Esophagus (tissue), 2 donors: Measurements from ENCODE around the gene NTHL1. TPM values are rescaled to one million over a fixed set of nuclear protein-coding genes. Genes with fewer than 3 reads are reported as not detected.

Experiments used
- H3K27ac ChIP-seq, 2 donors: one replicate each; pipeline ENCODE4 v1.5.1; 2013; ENCODE audit warnings: low read depth in 2 of 2, mild to moderate bottlenecking in 2 of 2, inconsistent platforms in 1 of 2, low read length in 1 of 2, moderate library complexity in 1 of 2
- H3K27me3 ChIP-seq, 2 donors: one replicate each; pipeline ENCODE4 v1.6.1; 2013; ENCODE audit warnings: low read length in 2 of 2, control low read depth in 1 of 2, mild to moderate bottlenecking in 1 of 2; ENCODE audit not compliant: insufficient read depth in 2 of 2, control insufficient read depth in 1 of 2
- H3K36me3 ChIP-seq, 2 donors: one replicate each; pipeline ENCODE4 v1.6.1; 2013; ENCODE audit warnings: low read length in 1 of 2; ENCODE audit not compliant: control insufficient read depth in 2 of 2, insufficient read depth in 2 of 2
- H3K4me1 ChIP-seq, 2 donors: one replicate each; pipeline ENCODE4 v1.6.1; 2013; ENCODE audit warnings: low read length in 1 of 2; ENCODE audit not compliant: control insufficient read depth in 2 of 2, insufficient read depth in 2 of 2
- H3K4me3 ChIP-seq, 2 donors: one replicate each; pipeline ENCODE4 v1.5.1; 2013; ENCODE audit warnings: low read length in 2 of 2, mild to moderate bottlenecking in 2 of 2, low read depth in 1 of 2, moderate library complexity in 1 of 2
- H3K9me3 ChIP-seq, 2 donors: one replicate each; pipeline ENCODE4 v1.6.1; 2013; ENCODE audit warnings: mild to moderate bottlenecking in 2 of 2, low read depth in 1 of 2, low read length in 1 of 2, moderate library complexity in 1 of 2; ENCODE audit not compliant: control insufficient read depth in 2 of 2, insufficient read depth in 1 of 2
- WGBS, 2 donors: extraction: QIAGEN DNeasy Blood & Tissue Kit; methylation state at CpG; one replicate each; pipeline ENCODE4 v1.1.7; 2013; 5-methylcytosine and 5-hydroxymethylcytosine counted together
- polyA plus RNA-seq, 2 donors: library from polyadenylated mRNA; stranded (reverse); fragments of 200-250 nt; gene quantifications; one replicate each; pipeline ENCODE4 v1.2.3, GENCODE V29; 2013
- donor health status: healthy with polysubstance abuse.
- donor health status: Bipolar disorder and iron deficiency.

NTHL1 gene
- polyA plus RNA-seq, 2 donors, result 15.1 to 16.2 TPM

DNA sequence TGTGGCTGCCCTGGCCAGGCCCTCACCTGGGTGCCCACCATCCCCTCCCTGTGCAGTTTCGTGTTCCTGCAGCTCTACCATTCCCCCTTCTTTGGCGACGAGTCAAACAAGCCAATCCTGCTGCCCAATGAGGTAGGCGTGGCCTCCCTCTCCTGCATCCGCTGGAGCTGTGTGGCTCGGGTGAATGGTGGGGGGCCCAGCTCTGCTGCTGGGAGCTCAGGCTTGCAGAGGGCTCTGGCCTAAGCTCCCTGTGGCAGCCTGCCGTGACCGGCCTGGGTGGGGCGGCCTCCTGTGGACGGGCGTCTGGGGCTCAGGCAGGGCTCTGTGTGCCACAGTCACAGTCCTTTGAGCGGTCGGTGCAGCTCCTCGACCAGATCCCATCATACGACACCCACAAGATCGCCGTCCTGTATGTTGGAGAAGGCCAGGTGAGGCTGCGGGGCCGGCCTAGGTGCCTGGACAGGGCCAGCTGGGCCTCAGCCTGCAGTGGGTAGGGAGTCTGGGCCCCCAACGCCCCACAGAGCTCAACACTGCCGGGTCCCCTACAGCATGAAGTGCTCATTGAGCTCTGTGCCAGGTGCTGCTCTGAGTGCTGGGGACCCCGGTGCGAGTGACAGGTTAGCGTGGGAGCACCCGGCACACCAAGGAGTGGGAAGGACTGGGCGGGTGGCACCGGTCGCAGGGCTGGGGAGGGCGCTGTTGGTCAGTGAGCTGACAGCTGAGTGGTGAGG, 37.4 kb upstream of the NTHL1 start:
- peaks cover 2 to 36% of the 10 kb centered on the region in 2 donors for H3K4me1 ChIP-seq
- no peaks in the 10 kb centered on the region for H3K9me3 ChIP-seq
- 88 to 89% methylated on average over 26 to 29 of the region's 29 CpGs for WGBS, 2 donors
- no peaks in the 10 kb centered on the region for H3K27me3 ChIP-seq
- peaks cover 3 to 77% of the 10 kb centered on the region in 2 donors for H3K36me3 ChIP-seq
- H3K4me3 ChIP-seq, result no peak overlapping the region
- H3K27ac ChIP-seq, result no peak overlapping the region

DNA sequence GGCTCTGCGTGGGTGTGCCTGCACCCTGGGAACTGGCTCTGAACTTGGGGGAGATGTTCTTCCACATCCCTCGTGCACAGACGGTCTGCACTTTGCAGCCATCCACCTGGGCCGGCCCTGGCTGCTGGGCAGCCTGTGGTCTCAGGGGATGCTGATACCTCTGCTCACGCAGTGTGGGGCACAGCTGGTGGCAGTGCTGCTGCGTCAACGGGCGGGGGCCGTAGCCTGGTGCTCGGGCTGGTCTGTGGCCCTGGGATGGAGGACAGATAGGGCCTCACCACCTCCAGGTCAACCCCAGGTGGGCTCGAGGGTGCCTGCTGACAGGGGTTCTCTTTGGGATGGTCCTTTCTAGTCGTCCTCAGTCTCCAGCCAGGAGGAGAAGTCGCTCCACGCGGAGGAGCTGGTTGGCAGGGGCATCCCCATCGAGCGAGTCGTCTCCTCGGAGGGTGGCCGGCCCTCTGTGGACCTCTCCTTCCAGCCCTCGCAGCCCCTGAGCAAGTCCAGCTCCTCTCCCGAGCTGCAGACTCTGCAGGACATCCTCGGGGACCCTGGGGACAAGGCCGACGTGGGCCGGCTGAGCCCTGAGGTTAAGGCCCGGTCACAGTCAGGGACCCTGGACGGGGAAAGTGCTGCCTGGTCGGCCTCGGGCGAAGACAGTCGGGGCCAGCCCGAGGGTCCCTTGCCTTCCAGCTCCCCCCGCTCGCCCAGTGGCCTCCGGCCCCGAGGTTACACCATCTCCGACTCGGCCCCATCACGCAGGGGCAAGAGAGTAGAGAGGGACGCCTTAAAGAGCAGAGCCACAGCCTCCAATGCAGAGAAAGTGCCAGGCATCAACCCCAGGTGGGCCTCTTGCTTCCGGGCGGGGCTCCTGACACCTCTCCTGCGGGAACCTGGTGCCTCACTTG, 36.5 kb upstream of the NTHL1 start:
- H3K27ac ChIP-seq, result no peak overlapping the region
- H3K4me1 ChIP-seq, result peaks cover 2 to 32% of the 10 kb centered on the region in 2 donors
- H3K36me3 ChIP-seq, result peaks cover 3 to 77% of the 10 kb centered on the region in 2 donors
- no peaks in the 10 kb centered on the region for H3K27me3 ChIP-seq
- WGBS, 2 donors, result 91 to 93% methylated on average over 44 of the region's 44 CpGs
- no peaks in the 10 kb centered on the region for H3K9me3 ChIP-seq
- H3K4me3 ChIP-seq, result no peak overlapping the region

DNA sequence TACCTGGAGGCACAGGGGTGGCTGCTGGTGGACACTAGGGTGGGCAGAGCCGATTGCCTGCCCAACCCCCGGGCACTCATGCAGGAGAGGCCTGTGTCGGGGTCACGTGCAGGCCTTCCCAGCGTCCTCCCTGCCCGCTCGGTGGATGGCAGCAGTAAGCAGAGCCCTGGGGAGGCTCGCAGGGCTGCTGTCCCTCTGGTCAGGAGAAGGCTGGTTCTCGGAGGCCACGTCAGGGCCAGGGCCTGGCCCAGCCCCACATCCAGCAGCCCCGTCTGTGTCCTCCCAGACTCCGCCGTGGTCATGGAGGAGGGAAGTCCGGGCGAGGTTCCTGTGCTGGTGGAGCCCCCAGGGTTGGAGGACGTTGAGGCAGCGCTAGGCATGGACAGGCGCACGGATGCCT, 35.8 kb upstream of the NTHL1 start:
- Histone ChIP-seq H3K4me3 (no peak overlapping the region), H3K27me3 (no peaks in the 10 kb centered on the region), H3K27ac (peak overlapping the region in 1 of 2 donors; percentile 9), H3K36me3 (peaks cover 3 to 80% of the 10 kb centered on the region in 2 donors), H3K4me1 (peaks cover 2 to 27% of the 10 kb centered on the region in 2 donors), H3K9me3 (no peaks in the 10 kb centered on the region)
- WGBS, 2 donors, result 77 to 78% methylated on average over 19 of the region's 19 CpGs

DNA sequence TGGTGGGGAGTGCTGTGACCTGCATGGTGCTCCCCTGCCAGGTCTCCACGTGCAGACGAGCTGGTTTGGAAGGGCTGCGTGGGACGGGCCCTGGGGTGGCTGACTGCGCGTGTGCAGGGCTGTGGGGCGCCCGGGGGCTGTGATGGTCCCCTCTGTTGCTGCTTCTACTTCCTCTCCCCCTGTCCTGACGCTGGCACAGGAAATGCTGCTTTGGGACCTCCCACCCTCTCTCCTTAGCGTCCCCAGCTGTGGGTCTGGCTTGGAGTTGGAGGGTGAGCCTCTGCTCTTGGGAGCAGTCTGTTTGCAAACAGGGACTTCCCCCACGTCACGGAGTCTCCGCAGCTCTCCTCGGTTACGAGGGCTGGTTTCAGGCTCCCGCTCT, 35.3 kb upstream of the NTHL1 start:
- H3K4me1 ChIP-seq, result peaks cover 2 to 24% of the 10 kb centered on the region in 2 donors
- H3K4me3 ChIP-seq, result no peak overlapping the region
- H3K27me3 ChIP-seq, result no peaks in the 10 kb centered on the region
- peaks cover 3 to 78% of the 10 kb centered on the region in 2 donors for H3K36me3 ChIP-seq
- no peaks in the 10 kb centered on the region for H3K9me3 ChIP-seq
- 59 to 83% methylated on average over 16 of the region's 16 CpGs for WGBS, 2 donors
- H3K27ac ChIP-seq, result peak overlapping the region in 1 of 2 donors; percentile 9

DNA sequence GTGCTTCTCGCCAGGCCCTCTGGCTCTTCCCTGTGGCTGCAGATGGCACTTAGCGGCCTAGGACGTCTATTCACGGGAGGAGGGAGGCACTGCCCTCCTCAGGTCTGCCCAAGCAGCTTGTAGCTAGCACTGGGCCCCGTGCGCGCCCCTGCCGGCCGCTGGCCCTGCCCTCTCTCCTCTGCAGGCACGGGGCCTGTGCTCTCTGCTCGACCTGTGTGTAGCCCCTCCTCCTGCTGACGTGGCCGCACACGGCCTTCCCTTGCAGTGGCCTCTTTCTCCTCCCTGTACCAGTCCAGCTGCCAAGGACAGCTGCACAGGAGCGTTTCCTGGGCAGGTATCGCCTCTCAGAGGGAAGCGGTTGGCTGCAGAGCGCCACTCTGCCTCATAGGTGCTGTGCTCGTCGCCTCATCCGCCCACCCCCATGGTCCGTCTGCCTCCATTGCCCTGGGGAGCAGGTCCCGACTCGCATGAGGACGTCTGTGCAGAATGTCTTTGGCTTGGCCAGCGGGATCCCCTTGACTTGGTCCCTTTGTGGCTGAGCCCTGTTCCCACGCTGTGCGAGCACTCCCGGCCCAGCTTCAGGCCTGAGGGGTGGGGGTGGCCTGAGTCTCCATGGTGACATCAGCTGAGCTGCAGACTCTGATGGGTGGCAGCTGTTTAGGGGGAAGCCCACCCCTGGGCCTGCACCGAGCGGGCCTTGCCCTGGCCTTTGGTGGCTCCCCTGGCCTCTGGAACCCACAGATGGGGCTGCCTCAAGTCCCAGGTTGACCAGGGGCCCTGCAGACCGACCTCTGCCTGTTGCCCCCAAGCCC, 34.7 kb upstream of the NTHL1 start:
- no peaks in the 10 kb centered on the region for H3K9me3 ChIP-seq
- 47 to 49% methylated on average over 32 of the region's 32 CpGs for WGBS, 2 donors
- H3K4me3 ChIP-seq, result no peak overlapping the region
- H3K4me1 ChIP-seq, result peaks cover 0 to 18% of the 10 kb centered on the region in 2 donors
- no peaks in the 10 kb centered on the region for H3K27me3 ChIP-seq
- peak overlapping the region in 1 of 2 donors; percentile 62 for H3K27ac ChIP-seq
- peaks cover 3 to 76% of the 10 kb centered on the region in 2 donors for H3K36me3 ChIP-seq

DNA sequence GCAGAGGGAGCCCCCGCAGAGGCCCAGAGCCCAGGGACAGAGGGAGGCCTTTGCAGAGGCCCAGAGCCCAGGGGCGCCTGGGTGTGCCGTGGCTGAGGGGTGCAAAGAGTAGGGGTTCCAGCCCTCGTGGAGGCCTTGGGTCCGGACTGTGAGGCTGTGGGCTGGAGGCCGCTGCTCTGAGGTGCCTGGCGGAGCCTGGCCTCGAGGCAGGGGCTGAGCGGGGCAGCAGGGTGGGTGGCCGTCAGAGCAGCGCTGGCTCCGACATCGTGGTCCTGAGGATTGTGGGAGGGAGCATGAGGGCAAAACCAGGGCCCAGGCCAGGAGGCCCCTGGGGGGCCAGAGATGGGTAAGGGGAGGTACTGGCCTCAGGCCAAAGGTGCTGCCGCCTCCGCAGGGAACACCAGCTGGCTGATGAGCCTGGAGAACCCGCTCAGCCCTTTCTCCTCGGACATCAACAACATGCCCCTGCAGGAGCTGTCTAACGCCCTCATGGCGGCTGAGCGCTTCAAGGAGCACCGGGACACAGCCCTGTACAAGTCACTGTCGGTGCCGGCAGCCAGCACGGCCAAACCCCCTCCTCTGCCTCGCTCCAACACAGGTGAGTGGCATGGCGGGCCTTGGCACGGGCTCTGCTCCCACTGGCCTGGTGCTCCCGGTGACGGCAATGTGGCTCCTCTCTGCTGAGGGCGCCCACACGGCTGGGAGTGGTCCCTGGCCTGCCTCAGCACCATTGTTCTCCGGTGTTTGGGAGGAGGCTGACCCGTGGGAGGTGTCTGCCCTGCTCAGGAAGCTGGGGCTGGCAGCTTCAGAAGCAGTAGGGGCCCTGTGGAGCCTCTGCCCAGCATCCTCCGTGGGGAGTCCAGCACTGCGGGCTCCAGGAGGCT, 33.8 kb upstream of the NTHL1 start:
- Histone ChIP-seq H3K9me3 (no peaks in the 10 kb centered on the region), H3K4me1 (peaks cover 0 to 18% of the 10 kb centered on the region in 2 donors), H3K4me3 (no peak overlapping the region), H3K27me3 (no peaks in the 10 kb centered on the region), H3K36me3 (peaks cover 3 to 72% of the 10 kb centered on the region in 2 donors), H3K27ac (peak overlapping the region in 1 of 2 donors; percentile 62)
- 67 to 69% methylated on average over 32 to 35 of the region's 35 CpGs for WGBS, 2 donors

DNA sequence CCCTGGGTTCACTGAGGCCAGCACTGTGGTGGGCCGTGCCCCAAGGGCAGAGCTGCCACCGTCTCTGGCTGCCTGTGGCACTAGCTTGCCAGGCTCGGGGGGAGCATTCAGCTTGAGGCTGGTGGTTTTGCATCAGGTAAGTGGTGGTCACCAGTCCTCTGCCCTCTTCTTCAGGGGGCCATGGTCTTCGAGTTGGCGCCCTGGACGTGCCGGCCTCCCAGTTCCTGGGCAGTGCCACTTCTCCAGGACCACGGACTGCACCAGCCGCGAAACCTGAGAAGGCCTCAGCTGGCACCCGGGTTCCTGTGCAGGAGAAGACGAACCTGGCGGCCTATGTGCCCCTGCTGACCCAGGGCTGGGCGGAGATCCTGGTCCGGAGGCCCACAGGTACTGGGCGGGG, 32.4 kb upstream of the NTHL1 start:
- Histone ChIP-seq H3K36me3 (peaks cover 3 to 70% of the 10 kb centered on the region in 2 donors), H3K4me3 (no peak overlapping the region), H3K9me3 (no peaks in the 10 kb centered on the region), H3K27ac (no peak overlapping the region), H3K4me1 (peaks cover 0 to 14% of the 10 kb centered on the region in 2 donors), H3K27me3 (no peaks in the 10 kb centered on the region)
- 91% methylated on average over 16 of the region's 16 CpGs for WGBS, 2 donors

DNA sequence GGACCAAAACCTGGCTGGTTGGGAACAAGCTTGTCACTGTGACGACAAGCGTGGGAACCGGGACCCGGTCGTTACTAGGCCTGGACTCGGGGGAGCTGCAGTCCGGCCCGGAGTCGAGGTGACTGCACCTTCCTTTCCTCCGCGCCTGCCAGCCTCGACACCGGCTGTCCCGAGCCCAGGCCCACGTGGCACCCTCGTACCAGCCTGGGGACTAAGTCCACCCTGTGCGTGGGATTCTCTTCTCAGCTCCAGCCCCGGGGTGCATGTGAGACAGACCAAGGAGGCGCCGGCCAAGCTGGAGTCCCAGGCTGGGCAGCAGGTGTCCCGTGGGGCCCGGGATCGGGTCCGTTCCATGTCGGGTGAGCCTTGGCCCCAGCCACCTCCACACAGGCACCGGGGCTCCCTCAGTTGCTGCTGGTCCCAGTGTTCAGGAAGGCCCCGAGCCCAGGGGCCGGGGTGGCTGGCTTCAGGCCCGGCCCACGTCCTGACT, 31.7 kb upstream of the NTHL1 start:
- Histone ChIP-seq H3K4me3 (no peak overlapping the region), H3K36me3 (peaks cover 3 to 68% of the 10 kb centered on the region in 2 donors), H3K27ac (no peak overlapping the region), H3K9me3 (no peaks in the 10 kb centered on the region), H3K4me1 (peaks cover 0 to 14% of the 10 kb centered on the region in 2 donors), H3K27me3 (no peaks in the 10 kb centered on the region)
- 91 to 94% methylated on average over 30 of the region's 30 CpGs for WGBS, 2 donors
